ENCODE results near the gene TMEM30A.

The TMEM30A gene

GRCh38 chr6:75210885-75211739, 73.5 kb downstream of the TMEM30A start:
- TF ChIP-seq CTCF (conservative IDR thresholded peaks at IDR 0.05; ENCODE audit: low read depth): peak; percentile 77
- no peak overlapping the region for H3K27ac ChIP-seq
- peak; percentile 50 for DNase-seq (ENCODE audit: low spot score)
- ChIA-PET CTCF (interaction anchor here (0.6 to 1.8 kb wide), 9 partner anchors 9 to 1445 kb away, joined by 3 to 8 read pairs (median 4); no protein-coding TSS in a partner anchor), POLR2A (ENCODE audit: low non-redundant PET) (no interaction called here)

GRCh38 chr6:75209184-75209723, 75.3 kb downstream of the TMEM30A start:
- ChIA-PET POLR2A (ENCODE audit: low non-redundant PET) (no interaction called here), CTCF (interaction anchor here (0.6 to 2.0 kb wide), 23 partner anchors 12 to 1886 kb away, joined by 3 to 17 read pairs (median 4); no protein-coding TSS in a partner anchor)
- H3K27ac ChIP-seq: no peak overlapping the region
- TF ChIP-seq CTCF (conservative IDR thresholded peaks at IDR 0.05; ENCODE audit: low read depth): peak; percentile 47
- no peak for DNase-seq (ENCODE audit: low spot score)

- no peak overlapping the region for H3K27ac ChIP-seq
- CTCF ChIA-PET: interaction anchor here (0.5 to 2.0 kb wide), 25 partner anchors 13 to 1885 kb away, joined by 3 to 17 read pairs (median 4); no protein-coding TSS in a partner anchor
- peak; percentile 72 for DNase-seq (ENCODE audit: low spot score)
- TF ChIP-seq CTCF (conservative IDR thresholded peaks at IDR 0.05; ENCODE audit: low read depth): peak; percentile 85
- POLR2A ChIA-PET (ENCODE audit: low non-redundant PET): no interaction called here
Measured at GRCh38 chr6:75208298-75209183, 76.1 kb downstream of the TMEM30A start.

GRCh38 chr6:75206576-75207342, 77.8 kb downstream of the TMEM30A start:
- ChIA-PET CTCF (interaction anchor here (0.8 to 3.7 kb wide), 3 partner anchors 54 to 798 kb away, joined by 3 to 27 read pairs (median 4); no protein-coding TSS in a partner anchor), POLR2A (ENCODE audit: low non-redundant PET) (no interaction called here)
- DNase-seq (ENCODE audit: low spot score): no peak
- H3K27ac ChIP-seq: peak overlapping the region; percentile 92
- no peak for TF ChIP-seq CTCF (conservative IDR thresholded peaks at IDR 0.05; ENCODE audit: low read depth)

GRCh38 chr6:75205776-75206575, 78.6 kb downstream of the TMEM30A start, which contains the start of gene COL12A1:
Gene COL12A1, minus strand, starts transcription at chr6:75206053. Its CDS starts 3,261 bp downstream, at chr6:75202792.
- POLR2A ChIA-PET (ENCODE audit: low non-redundant PET): no interaction called here
- peak; percentile 12; the same call in 1 of the 2 replicates for TF ChIP-seq CTCF (conservative IDR thresholded peaks at IDR 0.05; ENCODE audit: low read depth)
- peak; percentile 90 for DNase-seq (ENCODE audit: low spot score)
- peak within 1 kb of the TSS; percentile 92 for H3K27ac ChIP-seq
- CTCF ChIA-PET: interaction anchor here (0.6 to 3.7 kb wide), 6 partner anchors 53 to 1466 kb away, joined by 3 to 27 read pairs (median 5); no protein-coding TSS in a partner anchor
